Osteoblast (primary cell): ENCODE results near the gene NES. TPM values are rescaled to one million over a fixed set of nuclear protein-coding genes. Genes with fewer than 3 reads are reported as not detected.
A peak's percentile ranks its signal among the peaks of the same experiment; 100 is the strongest.

Source experiments
- DNase-seq: peaks from one replicate; pipeline ENCODE4 v3.0.0; 2011; ENCODE audit warnings: low spot score, mixed read lengths; ENCODE audit not compliant: insufficient read length; ENCODE audit errors: missing footprints
- H2AFZ ChIP-seq: 2 replicates; pipeline ENCODE4 v1.6.0; 2011; ENCODE audit warnings: mild to moderate bottlenecking, low read length
- H3K27ac ChIP-seq: 2 replicates; pipeline ENCODE4 v1.5.1; 2011; ENCODE audit warnings: mild to moderate bottlenecking, low read depth, low read length, moderate library complexity
- H3K27me3 ChIP-seq: 2 replicates; pipeline ENCODE4 v1.6.0; 2012; ENCODE audit warnings: mild to moderate bottlenecking, control low read depth, inconsistent platforms, low read length, moderate library complexity; ENCODE audit not compliant: insufficient read depth
- H3K36me3 ChIP-seq: 2 replicates; pipeline ENCODE4 v1.5.1; 2011; ENCODE audit warnings: mild to moderate bottlenecking, low read length, control low read depth, moderate library complexity; ENCODE audit not compliant: insufficient read depth
- H3K4me1 ChIP-seq: 2 replicates; pipeline ENCODE4 v1.5.1; 2011; ENCODE audit warnings: mild to moderate bottlenecking, low read length, control low read depth, moderate library complexity; ENCODE audit not compliant: insufficient read depth
- H3K4me2 ChIP-seq: 2 replicates; pipeline ENCODE4 v1.6.0; 2011; ENCODE audit warnings: mild to moderate bottlenecking, low read length; ENCODE audit not compliant: insufficient read depth
- H3K4me3 ChIP-seq: fragments of 200-600 bp; sonication (generic); 3 replicates; pipeline ENCODE4 v1.5.1; 2012; ENCODE audit warnings: mild to moderate bottlenecking, low read length, inconsistent platforms; ENCODE audit not compliant: insufficient read depth
- H3K79me2 ChIP-seq: 2 replicates; pipeline ENCODE4 v1.6.0; 2012; ENCODE audit warnings: mild to moderate bottlenecking, low read length, control low read depth, inconsistent platforms; ENCODE audit not compliant: insufficient read depth
- H3K9me3 ChIP-seq: 2 replicates; pipeline ENCODE4 v1.5.1; 2011; ENCODE audit warnings: low read depth, low read length, control low read depth
- H4K20me1 ChIP-seq: 2 replicates; pipeline ENCODE4 v1.6.0; 2012; ENCODE audit warnings: mild to moderate bottlenecking, low read length, control low read depth; ENCODE audit not compliant: insufficient read depth
- CTCF ChIP-seq: IDR thresholded peaks from 2 replicates; pipeline ENCODE4 v1.5.1; 2011; ENCODE audit warnings: mild to moderate bottlenecking, low read depth, low read length, moderate library complexity; ENCODE audit errors: extremely low read depth
- total RNA-seq: library from RNA; depleted of rRNA; stranded (reverse); fragments of >200 nt; gene quantifications from 2 replicates; pipeline ENCODE4 v1.2.3, GENCODE V29; 2012

The NES gene
- total RNA-seq, 1 donor = 0.36 TPM

DNA sequence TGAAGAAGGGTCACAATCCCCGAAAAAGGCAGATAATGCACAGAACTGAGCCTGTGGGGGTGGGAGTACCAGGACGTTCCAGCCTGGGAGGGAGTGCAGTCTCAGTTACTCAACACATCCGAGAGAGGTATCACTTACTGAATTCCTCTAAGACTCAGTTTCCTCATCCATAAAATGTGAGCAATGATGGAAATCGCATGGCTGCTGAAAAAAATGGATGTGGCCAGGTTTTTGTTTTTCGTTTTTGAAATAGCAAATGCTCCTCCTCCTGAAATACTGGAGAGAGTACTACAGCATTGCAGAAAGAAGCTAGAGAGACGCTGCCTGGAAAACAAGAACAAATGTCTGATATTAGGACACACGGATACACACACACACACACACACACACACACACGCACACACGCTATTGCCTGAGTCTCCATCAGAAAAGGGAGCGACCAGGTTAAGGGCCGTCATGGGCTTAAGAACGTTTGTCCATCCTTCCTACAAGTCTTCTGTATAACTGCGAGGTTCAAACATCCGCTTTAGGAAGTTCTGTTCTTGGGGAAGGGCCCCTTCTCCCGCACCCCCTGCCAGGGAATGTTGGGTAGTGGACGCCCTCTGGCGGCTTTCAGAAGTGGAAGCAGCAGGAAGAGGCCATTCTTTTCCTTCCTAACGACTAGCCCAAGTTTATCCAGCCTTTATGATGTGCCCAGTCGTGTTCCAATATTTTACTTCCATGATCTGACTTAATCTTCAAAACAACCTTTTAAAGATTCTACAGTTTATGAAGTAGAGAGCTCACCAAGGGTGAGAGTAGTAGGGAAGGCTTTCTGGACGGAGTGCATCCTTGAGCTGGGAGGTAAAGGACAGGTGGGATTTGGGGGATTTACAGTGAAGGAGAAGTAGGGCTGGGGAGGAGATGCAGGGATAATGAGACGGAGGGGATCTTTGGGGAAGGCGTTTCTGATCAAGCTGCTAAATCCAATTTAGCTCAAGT, 699 bp upstream of the NES start:
- no peaks in the 10 kb centered on the region for H4K20me1 ChIP-seq
- H2AFZ ChIP-seq = peak overlapping the region; percentile 94
- H3K36me3 ChIP-seq = no peaks in the 10 kb centered on the region
- peak; percentile 98 for DNase-seq
- H3K4me3 ChIP-seq = peak overlapping the region; percentile 68
- TF ChIP-seq CTCF = peak; percentile 96
- peaks cover 16% of the 10 kb centered on the region for H3K4me1 ChIP-seq
- peak overlapping the region; percentile 97 for H3K4me2 ChIP-seq
- H3K79me2 ChIP-seq = no peaks in the 10 kb centered on the region
- H3K27ac ChIP-seq = no peak overlapping the region
- no peaks in the 10 kb centered on the region for H3K9me3 ChIP-seq
- peaks cover 24% of the 10 kb centered on the region for H3K27me3 ChIP-seq

DNA sequence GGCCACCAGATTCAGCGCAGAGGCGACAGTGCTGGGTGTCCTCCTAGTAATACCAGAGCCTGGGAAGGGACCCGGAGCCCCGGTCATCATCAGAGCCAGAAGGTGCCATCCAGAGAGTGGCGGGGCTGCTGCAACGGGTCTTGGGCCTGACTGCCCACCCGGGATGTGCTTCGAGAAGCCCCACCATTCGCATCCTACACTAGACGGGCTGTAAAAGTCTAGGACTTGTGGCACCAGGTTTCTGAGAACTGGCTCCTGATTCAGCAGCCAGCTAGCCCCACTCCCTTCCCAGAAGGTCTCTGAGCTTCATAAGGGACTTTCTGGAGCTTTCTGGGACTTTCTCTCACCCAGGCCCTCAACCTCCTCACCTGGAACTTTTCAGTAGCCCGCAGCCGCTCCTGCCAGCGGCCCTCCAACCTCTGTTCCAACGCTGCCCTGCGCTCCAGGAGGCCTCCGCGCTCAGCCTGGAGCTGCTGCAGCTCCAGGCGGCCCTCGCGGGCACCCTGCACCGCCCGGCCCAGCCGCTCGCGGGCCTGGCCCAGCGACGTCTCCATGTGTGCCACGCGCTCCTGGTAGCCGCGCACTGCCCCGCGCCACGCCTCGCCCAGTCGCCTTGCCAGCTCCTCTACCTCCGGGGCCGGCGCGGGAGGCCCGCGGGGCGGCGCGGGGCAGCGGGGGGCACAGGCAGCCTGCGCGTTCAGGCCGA, 940 bp downstream of the NES start:
- Histone ChIP-seq H3K27ac (no peak overlapping the region), H2AFZ (peak overlapping the region; percentile 51), H3K36me3 (no peaks in the 10 kb centered on the region), H4K20me1 (no peaks in the 10 kb centered on the region), H3K4me3 (peak overlapping the region; percentile 68), H3K4me2 (peak overlapping the region; percentile 97), H3K27me3 (peaks cover 22% of the 10 kb centered on the region), H3K4me1 (peaks cover 16% of the 10 kb centered on the region), H3K9me3 (no peaks in the 10 kb centered on the region), H3K79me2 (no peaks in the 10 kb centered on the region)
- DNase-seq = peak; percentile 66
- no peak for TF ChIP-seq CTCF

GRCh38 chr1:156675210-156676113, 1.7 kb downstream of the NES start:
- H3K36me3 ChIP-seq = no peaks in the 10 kb centered on the region
- peaks cover 21% of the 10 kb centered on the region for H3K27me3 ChIP-seq
- H3K4me2 ChIP-seq = peak overlapping the region; percentile 97
- H3K9me3 ChIP-seq = no peaks in the 10 kb centered on the region
- H2AFZ ChIP-seq = no peak overlapping the region
- H3K4me1 ChIP-seq = peaks cover 16% of the 10 kb centered on the region
- no peaks in the 10 kb centered on the region for H3K79me2 ChIP-seq
- no peak overlapping the region for H3K27ac ChIP-seq
- peak overlapping the region; percentile 68 for H3K4me3 ChIP-seq
- peak; percentile 90 for DNase-seq
- H4K20me1 ChIP-seq = no peaks in the 10 kb centered on the region
- no peak for TF ChIP-seq CTCF
